Measurements from ENCODE around the gene SLC25A30.

The SLC25A30 gene

DNA sequence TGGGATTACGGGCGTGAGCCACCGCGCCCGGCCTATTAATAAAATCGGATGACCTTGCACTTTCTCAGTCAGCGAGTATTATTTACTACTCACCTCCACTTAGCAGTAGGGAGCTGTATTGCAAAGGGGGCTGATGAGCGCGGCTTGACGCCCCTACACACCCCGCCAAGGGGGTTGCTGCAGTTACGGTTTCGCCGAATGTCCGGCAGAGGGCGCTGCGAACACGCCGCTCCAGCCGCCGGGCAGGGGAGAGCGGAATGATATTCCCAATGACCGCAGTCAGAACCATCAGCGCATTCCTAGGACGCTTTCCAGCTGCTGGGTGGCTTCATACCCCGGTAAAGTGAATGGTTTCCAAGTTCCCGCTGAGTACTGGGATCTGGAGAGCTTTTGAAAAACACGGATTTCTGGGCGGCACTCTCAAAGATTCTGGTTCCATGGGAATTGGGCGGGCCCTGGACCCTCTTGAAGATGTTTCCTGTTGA lies 47.2 kb downstream of the SLC25A30 start:
- peak; percentile 28 to 52 for DNase-seq (ENCODE audit: low read depth in 1 of 2, low spot score in 1 of 2)
- no peak overlapping the region for H3K27ac ChIP-seq (replicated peaks)
- H3K4me3 ChIP-seq (replicated peaks; ENCODE audit: insufficient read depth, low read length): no peak overlapping the region
- TF ChIP-seq, protein P1, sequence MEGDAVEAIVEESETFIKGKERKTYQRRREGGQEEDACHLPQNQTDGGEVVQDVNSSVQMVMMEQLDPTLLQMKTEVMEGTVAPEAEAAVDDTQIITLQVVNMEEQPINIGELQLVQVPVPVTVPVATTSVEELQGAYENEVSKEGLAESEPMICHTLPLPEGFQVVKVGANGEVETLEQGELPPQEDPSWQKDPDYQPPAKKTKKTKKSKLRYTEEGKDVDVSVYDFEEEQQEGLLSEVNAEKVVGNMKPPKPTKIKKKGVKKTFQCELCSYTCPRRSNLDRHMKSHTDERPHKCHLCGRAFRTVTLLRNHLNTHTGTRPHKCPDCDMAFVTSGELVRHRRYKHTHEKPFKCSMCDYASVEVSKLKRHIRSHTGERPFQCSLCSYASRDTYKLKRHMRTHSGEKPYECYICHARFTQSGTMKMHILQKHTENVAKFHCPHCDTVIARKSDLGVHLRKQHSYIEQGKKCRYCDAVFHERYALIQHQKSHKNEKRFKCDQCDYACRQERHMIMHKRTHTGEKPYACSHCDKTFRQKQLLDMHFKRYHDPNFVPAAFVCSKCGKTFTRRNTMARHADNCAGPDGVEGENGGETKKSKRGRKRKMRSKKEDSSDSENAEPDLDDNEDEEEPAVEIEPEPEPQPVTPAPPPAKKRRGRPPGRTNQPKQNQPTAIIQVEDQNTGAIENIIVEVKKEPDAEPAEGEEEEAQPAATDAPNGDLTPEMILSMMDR (IDR thresholded peaks at IDR 0.05; ENCODE audit: insufficient read depth, low read length): peak; percentile 77
- TF ChIP-seq, protein P2, sequence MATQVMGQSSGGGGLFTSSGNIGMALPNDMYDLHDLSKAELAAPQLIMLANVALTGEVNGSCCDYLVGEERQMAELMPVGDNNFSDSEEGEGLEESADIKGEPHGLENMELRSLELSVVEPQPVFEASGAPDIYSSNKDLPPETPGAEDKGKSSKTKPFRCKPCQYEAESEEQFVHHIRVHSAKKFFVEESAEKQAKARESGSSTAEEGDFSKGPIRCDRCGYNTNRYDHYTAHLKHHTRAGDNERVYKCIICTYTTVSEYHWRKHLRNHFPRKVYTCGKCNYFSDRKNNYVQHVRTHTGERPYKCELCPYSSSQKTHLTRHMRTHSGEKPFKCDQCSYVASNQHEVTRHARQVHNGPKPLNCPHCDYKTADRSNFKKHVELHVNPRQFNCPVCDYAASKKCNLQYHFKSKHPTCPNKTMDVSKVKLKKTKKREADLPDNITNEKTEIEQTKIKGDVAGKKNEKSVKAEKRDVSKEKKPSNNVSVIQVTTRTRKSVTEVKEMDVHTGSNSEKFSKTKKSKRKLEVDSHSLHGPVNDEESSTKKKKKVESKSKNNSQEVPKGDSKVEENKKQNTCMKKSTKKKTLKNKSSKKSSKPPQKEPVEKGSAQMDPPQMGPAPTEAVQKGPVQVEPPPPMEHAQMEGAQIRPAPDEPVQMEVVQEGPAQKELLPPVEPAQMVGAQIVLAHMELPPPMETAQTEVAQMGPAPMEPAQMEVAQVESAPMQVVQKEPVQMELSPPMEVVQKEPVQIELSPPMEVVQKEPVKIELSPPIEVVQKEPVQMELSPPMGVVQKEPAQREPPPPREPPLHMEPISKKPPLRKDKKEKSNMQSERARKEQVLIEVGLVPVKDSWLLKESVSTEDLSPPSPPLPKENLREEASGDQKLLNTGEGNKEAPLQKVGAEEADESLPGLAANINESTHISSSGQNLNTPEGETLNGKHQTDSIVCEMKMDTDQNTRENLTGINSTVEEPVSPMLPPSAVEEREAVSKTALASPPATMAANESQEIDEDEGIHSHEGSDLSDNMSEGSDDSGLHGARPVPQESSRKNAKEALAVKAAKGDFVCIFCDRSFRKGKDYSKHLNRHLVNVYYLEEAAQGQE (IDR thresholded peaks at IDR 0.05; ENCODE audit: insufficient replicate concordance, low read depth): no peak
- H3K27me3 ChIP-seq (ENCODE audit: insufficient read depth, poor library complexity, severe bottlenecking): no peaks in the 10 kb centered on the region

DNA sequence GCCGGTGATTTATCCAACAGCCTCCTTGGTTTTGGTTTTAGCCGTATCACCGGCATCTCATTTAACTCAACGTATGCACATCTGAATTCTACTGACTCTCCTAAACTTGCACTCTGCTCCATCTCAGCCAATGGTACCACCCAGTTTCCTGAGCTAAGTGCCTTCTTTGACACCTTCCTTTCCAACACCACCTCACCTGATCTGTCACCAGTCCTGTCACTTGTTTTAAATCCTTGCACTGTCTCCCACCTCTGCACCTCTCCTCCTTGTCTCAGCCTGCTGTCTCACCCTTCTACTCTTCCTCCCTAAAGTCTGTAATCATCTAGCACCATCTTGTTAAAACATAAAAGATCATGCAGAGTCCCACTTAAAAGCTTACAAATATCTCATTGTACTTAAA lies 49.1 kb downstream of the SLC25A30 start:
- H3K27me3 ChIP-seq (ENCODE audit: insufficient read depth, poor library complexity, severe bottlenecking): no peaks in the 10 kb centered on the region
- DNase-seq (ENCODE audit: low read depth in 1 of 2, low spot score in 1 of 2): no peak
- no peak overlapping the region for H3K4me3 ChIP-seq (replicated peaks; ENCODE audit: insufficient read depth, low read length)
- H3K27ac ChIP-seq (replicated peaks): no peak overlapping the region
- TF ChIP-seq SPI1 (IDR thresholded peaks at IDR 0.05; ENCODE audit: borderline replicate concordance, low read depth) (no peak), POLR2AphosphoS5 (IDR thresholded peaks at IDR 0.05; ENCODE audit: low read depth) (no peak), GABPA (IDR thresholded peaks at IDR 0.05; ENCODE audit: low read depth) (no peak)
- TF ChIP-seq, protein P1 (IDR thresholded peaks at IDR 0.05; ENCODE audit: insufficient read depth, low read length): no peak
- TF ChIP-seq, protein P2 (IDR thresholded peaks at IDR 0.05; ENCODE audit: insufficient replicate concordance, low read depth): no peak

DNA sequence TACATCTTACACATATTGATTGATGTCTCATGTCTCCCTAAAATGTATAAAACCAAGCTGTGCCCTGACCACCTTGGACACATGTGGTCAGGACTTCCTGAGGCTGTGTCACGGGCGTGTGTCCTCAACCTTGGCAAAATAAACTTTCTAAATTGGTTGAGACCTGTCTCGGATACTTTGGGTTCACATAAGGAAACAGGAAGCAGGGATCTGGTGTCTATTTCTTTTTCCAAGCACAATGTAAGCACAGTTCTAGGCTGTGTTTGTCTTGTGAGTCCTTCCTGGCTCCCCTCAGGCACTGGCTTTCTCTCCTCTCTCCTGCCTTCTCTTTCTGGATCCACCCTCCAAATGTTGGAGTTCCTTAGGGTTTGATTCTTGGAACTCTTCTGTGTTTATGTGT lies 49.6 kb downstream of the SLC25A30 start:
- Histone ChIP-seq H3K27ac (replicated peaks) (no peak overlapping the region), H3K27me3 (ENCODE audit: insufficient read depth, poor library complexity, severe bottlenecking) (no peaks in the 10 kb centered on the region), H3K4me3 (replicated peaks; ENCODE audit: insufficient read depth, low read length) (no peak overlapping the region)
- TF ChIP-seq, protein P2 (IDR thresholded peaks at IDR 0.05; ENCODE audit: insufficient replicate concordance, low read depth): no peak
- TF ChIP-seq SPI1 (IDR thresholded peaks at IDR 0.05; ENCODE audit: borderline replicate concordance, low read depth) (no peak), GABPA (IDR thresholded peaks at IDR 0.05; ENCODE audit: low read depth) (no peak), POLR2AphosphoS5 (IDR thresholded peaks at IDR 0.05; ENCODE audit: low read depth) (no peak)
- TF ChIP-seq, protein P1 (IDR thresholded peaks at IDR 0.05; ENCODE audit: insufficient read depth, low read length): no peak
- no peak for DNase-seq (ENCODE audit: low read depth in 1 of 2, low spot score in 1 of 2)

All from HL-60 (cell line).